Measurements from ENCODE around the gene NSMF. TPM values are rescaled to one million over a fixed set of nuclear protein-coding genes. Genes with fewer than 3 reads are reported as not detected.

NSMF gene
- total and polyA plus RNA-seq, 8 donors: 11.7 to 84.9 (median 41.6) TPM

DNA sequence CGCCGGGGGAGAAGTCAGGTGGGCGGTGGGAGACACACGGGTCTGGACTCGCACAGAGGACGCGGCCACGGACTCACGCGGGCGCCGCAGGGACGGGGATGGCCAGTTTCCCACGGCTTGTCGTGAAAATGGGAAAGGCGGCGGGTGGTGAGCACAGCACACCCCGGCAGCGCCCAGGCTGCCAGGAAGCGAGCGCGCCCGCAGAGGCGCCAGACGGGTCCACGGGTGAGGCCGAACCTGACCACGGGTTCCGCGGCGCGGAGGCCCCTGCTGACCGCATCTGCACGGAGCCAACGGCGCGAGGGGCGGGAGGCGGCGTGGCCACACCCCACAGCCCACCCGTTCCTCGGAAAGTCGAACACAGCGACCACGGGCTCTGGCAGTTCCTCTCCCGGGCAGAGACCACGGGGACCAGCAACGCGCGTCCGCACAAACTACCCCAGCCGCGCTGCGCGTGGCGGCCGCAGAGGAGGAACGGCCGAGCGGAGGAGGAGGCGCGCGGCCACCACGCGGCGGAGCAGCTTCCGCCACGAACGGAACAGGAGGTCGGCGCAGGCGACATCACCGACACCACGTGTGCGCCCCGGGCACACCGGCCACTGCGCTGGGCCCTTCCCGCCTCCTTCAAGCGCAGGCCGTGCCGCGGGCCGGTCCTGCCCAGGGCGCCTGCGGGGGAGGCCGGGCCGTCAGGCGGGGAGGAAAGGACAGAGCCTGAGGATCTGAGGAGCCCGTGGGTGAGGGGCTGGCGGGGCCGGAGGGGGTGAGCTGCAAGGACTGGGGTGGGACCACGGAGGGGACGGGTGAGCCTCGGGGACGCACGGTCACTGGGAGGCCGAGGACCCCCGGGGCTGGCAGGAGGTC, 41.7 kb downstream of the NSMF start:
- no peak for DNase-seq
- Histone ChIP-seq H3K27ac (peak overlapping the region in 2 of 5 donors; percentile 42 to 66), H3K4me3 (peak overlapping the region in 3 of 4 donors; percentile 28 to 41 (median 32)), H3K36me3 (peaks cover 0 to 10% (median 5%) of the 10 kb centered on the region in 4 donors), H3K4me1 (peaks cover 7 to 50% (median 37%) of the 10 kb centered on the region in 4 donors), H3K27me3 (no peaks in the 10 kb centered on the region), H3K9me3 (no peaks in the 10 kb centered on the region)
- WGBS, 5 donors: 67 to 92% (median 83%) methylated on average over 78 to 99 of the region's 99 CpGs
- intact Hi-C loops (cut with DNase I; ENCODE audit: low total_unique reads): no loop called here
- TF ChIP-seq, protein P1, sequence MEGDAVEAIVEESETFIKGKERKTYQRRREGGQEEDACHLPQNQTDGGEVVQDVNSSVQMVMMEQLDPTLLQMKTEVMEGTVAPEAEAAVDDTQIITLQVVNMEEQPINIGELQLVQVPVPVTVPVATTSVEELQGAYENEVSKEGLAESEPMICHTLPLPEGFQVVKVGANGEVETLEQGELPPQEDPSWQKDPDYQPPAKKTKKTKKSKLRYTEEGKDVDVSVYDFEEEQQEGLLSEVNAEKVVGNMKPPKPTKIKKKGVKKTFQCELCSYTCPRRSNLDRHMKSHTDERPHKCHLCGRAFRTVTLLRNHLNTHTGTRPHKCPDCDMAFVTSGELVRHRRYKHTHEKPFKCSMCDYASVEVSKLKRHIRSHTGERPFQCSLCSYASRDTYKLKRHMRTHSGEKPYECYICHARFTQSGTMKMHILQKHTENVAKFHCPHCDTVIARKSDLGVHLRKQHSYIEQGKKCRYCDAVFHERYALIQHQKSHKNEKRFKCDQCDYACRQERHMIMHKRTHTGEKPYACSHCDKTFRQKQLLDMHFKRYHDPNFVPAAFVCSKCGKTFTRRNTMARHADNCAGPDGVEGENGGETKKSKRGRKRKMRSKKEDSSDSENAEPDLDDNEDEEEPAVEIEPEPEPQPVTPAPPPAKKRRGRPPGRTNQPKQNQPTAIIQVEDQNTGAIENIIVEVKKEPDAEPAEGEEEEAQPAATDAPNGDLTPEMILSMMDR (IDR thresholded peaks at IDR 0.05): no peak
- TF ChIP-seq EP300 (IDR thresholded peaks at IDR 0.05): no peak

DNA sequence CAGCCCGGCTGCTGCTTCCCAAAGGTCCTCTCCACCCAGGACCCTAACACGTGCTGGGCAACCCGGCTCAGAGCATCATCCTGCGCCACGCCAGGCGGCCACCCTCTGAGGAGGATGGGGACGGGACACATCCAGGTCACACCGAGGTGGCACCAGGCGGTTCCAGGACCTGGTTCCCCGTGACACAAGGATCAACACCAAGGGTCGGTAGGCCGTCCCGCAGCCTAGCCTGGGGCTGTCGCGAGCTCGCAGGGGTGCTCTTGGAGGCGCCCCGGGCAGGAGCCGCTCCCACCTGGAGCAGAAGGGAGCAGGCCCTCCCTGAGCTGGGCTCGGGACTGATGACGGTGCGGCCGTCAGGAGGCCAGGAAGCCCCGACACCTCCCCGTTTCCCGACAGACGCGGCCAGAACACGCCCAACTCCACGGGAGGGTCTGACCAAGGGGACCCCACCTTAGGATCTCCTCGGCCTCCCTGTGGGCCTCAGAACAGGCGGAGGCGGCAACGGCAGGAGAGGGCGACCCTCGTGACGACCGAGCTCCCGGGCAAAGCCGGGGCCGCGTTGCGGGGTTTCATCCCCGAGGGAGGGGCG, 42.5 kb downstream of the NSMF start:
- TF ChIP-seq, protein P1 (IDR thresholded peaks at IDR 0.05): no peak
- no peak for TF ChIP-seq EP300 (IDR thresholded peaks at IDR 0.05)
- no peak for TF ChIP-seq POLR2A (IDR thresholded peaks at IDR 0.05)
- TF ChIP-seq POLR2AphosphoS5 (IDR thresholded peaks at IDR 0.05): no peak
- 88 to 94% (median 93%) methylated on average over 21 to 45 of the region's 45 CpGs for WGBS, 5 donors
- no peak for DNase-seq
- intact Hi-C loops (cut with DNase I; ENCODE audit: low total_unique reads): no loop called here
- H3K9me3 ChIP-seq: no peaks in the 10 kb centered on the region
- H3K36me3 ChIP-seq: peaks cover 0 to 10% (median 5%) of the 10 kb centered on the region in 4 donors
- H3K4me3 ChIP-seq: peak overlapping the region in 3 of 4 donors; percentile 28 to 41 (median 32)
- H3K4me1 ChIP-seq: peaks cover 7 to 50% (median 37%) of the 10 kb centered on the region in 4 donors
- peaks cover 0 to 3% (median 0%) of the 10 kb centered on the region in 3 donors for H3K27me3 ChIP-seq
- peak overlapping the region in 2 of 5 donors; percentile 42 to 66 for H3K27ac ChIP-seq

DNA sequence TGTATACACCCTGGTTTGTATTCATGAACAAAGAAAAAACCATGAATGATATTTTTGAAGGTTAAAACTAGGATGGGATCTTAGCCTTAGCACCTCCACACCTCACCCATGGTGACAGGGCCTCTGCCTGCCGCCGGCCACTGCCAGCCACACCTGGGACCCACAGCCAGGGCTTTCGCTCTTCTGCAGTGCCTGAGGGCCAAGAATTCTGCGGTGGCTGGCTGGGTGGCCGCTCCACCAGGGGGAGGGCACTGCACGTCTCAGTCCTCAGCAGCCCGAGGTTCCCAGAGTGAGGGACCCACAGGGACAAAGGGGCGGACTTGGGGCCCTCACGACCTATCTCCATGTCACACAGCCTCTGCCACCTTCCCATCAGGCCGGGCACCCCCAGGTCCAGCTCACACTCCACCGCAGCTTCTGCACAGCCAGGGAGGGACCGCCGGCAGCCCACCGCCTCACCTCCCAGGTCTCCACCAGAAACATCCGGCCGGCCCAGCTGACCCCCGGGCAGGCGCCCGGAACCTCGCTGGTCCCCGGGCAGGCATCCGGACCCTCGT, 43.0 kb downstream of the NSMF start:
- H3K4me1 ChIP-seq: peaks cover 9 to 50% (median 38%) of the 10 kb centered on the region in 4 donors
- 94 to 96% (median 95%) methylated on average over 21 to 23 of the region's 23 CpGs for WGBS, 5 donors
- H3K4me3 ChIP-seq: no peak overlapping the region
- peaks cover 0 to 3% (median 0%) of the 10 kb centered on the region in 3 donors for H3K27me3 ChIP-seq
- no peak overlapping the region for H3K27ac ChIP-seq
- TF ChIP-seq, protein P1 (IDR thresholded peaks at IDR 0.05): no peak
- no peak for TF ChIP-seq EP300 (IDR thresholded peaks at IDR 0.05)
- no peak for TF ChIP-seq POLR2AphosphoS5 (IDR thresholded peaks at IDR 0.05)
- no peak for TF ChIP-seq POLR2A (IDR thresholded peaks at IDR 0.05)
- intact Hi-C loops (cut with DNase I; ENCODE audit: low total_unique reads): no loop called here
- no peaks in the 10 kb centered on the region for H3K9me3 ChIP-seq
- H3K36me3 ChIP-seq: peaks cover 0 to 10% (median 5%) of the 10 kb centered on the region in 4 donors
- no peak for DNase-seq

DNA sequence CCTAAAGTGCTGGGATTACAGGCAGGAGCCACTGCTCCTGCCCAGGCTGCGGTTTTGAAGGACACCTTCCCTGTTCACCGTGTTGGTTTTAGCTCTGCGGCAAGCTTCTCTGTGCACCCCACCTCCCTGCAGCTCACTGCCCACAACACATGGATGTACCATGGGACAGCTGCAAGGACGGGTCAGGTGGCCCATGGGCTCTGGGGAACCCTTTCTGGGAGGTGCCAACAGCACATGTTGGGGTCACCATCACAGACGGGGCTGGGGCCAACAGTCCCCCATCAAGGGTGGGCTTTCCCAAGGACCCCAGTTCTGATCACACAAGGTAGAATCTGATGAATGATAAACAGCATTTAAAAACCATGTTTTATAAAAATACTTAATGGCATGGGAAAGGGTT, 43.7 kb downstream of the NSMF start:
- intact Hi-C loops (cut with DNase I; ENCODE audit: low total_unique reads): no loop called here
- Histone ChIP-seq H3K27me3 (peaks cover 0 to 3% (median 0%) of the 10 kb centered on the region in 3 donors), H3K27ac (no peak overlapping the region), H3K4me1 (peaks cover 12 to 52% (median 42%) of the 10 kb centered on the region in 4 donors), H3K4me3 (no peak overlapping the region), H3K9me3 (no peaks in the 10 kb centered on the region), H3K36me3 (peaks cover 0 to 10% (median 5%) of the 10 kb centered on the region in 4 donors)
- WGBS, 5 donors: 71 to 97% (median 90%) methylated on average over 2 to 5 of the region's 5 CpGs
- TF ChIP-seq EP300 (IDR thresholded peaks at IDR 0.05) (no peak), POLR2A (IDR thresholded peaks at IDR 0.05) (no peak), POLR2AphosphoS5 (IDR thresholded peaks at IDR 0.05) (no peak)
- TF ChIP-seq, protein P1 (IDR thresholded peaks at IDR 0.05): no peak
- DNase-seq: no peak

All from stomach (tissue), 9 donors.